CD14-positive monocyte (primary cell): ENCODE measurements around the gene HEYL. TPM values are rescaled to one million over a fixed set of nuclear protein-coding genes. Genes with fewer than 3 reads are reported as not detected.
"Not testable (repeated sequence)": the region's sequence is repeated elsewhere in the genome, so short reads cannot be mapped to it uniquely, and the experiment has no call there.

ENCODE experiments used
- DNase-seq, 3 donors: peaks; one replicate each; pipeline ENCODE4 v3.0.0-alpha.2; 2011 to 2022
- H2AFZ ChIP-seq: 2 replicates; pipeline ENCODE4 v1.6.0; 2012; ENCODE audit warnings: mild to moderate bottlenecking, low read depth, low read length, inconsistent platforms; ENCODE audit not compliant: insufficient read depth, poor library complexity, severe bottlenecking
- H3K27ac ChIP-seq, 2 donors: 1 replicate in 1 of 2; 2 replicates in 1 of 2; pipeline ENCODE4 v1.5.1; 2012 to 2013; ENCODE audit warnings: low read length in 2 of 2, control low read depth in 1 of 2, inconsistent platforms in 1 of 2, low read depth in 1 of 2, mild to moderate bottlenecking in 1 of 2
- H3K27me3 ChIP-seq, 2 donors: one replicate each; pipeline versions ENCODE4 v1.6.0 to v1.6.1; 2011 to 2013; ENCODE audit warnings: low read length in 2 of 2; ENCODE audit not compliant: control insufficient read depth in 2 of 2, insufficient read depth in 2 of 2
- H3K36me3 ChIP-seq, 2 donors: replicated peaks in 1 of 2; 1 replicate in 1 of 2; 2 replicates in 1 of 2; pipeline versions ENCODE4 v1.5.1 to v1.6.1; 2012 to 2013; ENCODE audit warnings: low read length in 2 of 2, control low read depth in 1 of 2, inconsistent platforms in 1 of 2, mild to moderate bottlenecking in 1 of 2; ENCODE audit not compliant: insufficient read depth in 2 of 2, control insufficient read depth in 1 of 2
- H3K4me1 ChIP-seq, 2 donors: 1 replicate in 1 of 2; 2 replicates in 1 of 2; pipeline versions ENCODE4 v1.5.1 to v1.6.1; 2012 to 2013; ENCODE audit warnings: low read length in 2 of 2, control low read depth in 1 of 2, inconsistent platforms in 1 of 2, mild to moderate bottlenecking in 1 of 2, moderate library complexity in 1 of 2; ENCODE audit not compliant: insufficient read depth in 2 of 2, control insufficient read depth in 1 of 2
- H3K4me2 ChIP-seq: replicated peaks from 2 replicates; pipeline ENCODE3; 2012; ENCODE audit warnings: low read length, moderate library complexity, mild to moderate bottlenecking; ENCODE audit not compliant: poor library complexity, severe bottlenecking; ENCODE audit errors: extremely low read depth
- H3K4me3 ChIP-seq, 3 experiments: fragments of 200-600 bp in 1 of 3; sonication (generic) in 1 of 3; replicated peaks in 1 of 3; 1 replicate in 2 of 3; 2 replicates in 1 of 3; pipeline ENCODE4 v1.5.1; 2011 to 2013; ENCODE audit warnings: low read length in 3 of 3, mild to moderate bottlenecking in 3 of 3, control low read depth in 2 of 3, low read depth in 2 of 3, inconsistent platforms in 1 of 3, moderate library complexity in 1 of 3
- H3K79me2 ChIP-seq: 2 replicates; pipeline ENCODE4 v1.6.0; 2012; ENCODE audit warnings: mild to moderate bottlenecking, control low read depth, inconsistent platforms, low read length, moderate library complexity; ENCODE audit not compliant: insufficient read depth
- H3K9ac ChIP-seq: 2 replicates; pipeline ENCODE4 v1.6.0; 2017; ENCODE audit warnings: low read length, mild to moderate bottlenecking; ENCODE audit not compliant: insufficient read depth, poor library complexity, severe bottlenecking
- H3K9me3 ChIP-seq, 2 donors: replicated peaks in 1 of 2; 1 replicate in 1 of 2; 2 replicates in 1 of 2; pipeline versions ENCODE4 v1.5.1 to v1.6.1; 2012 to 2013; ENCODE audit warnings: low read length in 2 of 2, control low read depth in 1 of 2; ENCODE audit not compliant: control insufficient read depth in 1 of 2, insufficient read depth in 1 of 2
- H4K20me1 ChIP-seq: 2 replicates; pipeline ENCODE4 v1.6.0; 2012; ENCODE audit warnings: mild to moderate bottlenecking, low read length, control low read depth, moderate library complexity; ENCODE audit not compliant: insufficient read depth
- H3K27ac Mint-ChIP-seq, 7 donors: one replicate each; pipeline ENCODE4 v1.8.0; 2020; ENCODE audit warnings: mild to moderate bottlenecking in 7 of 7, mixed read lengths in 7 of 7, moderate library complexity in 6 of 7, inconsistent platforms in 2 of 7
- H3K27me3 Mint-ChIP-seq, 3 donors: one replicate each; pipeline ENCODE4 v1.8.0; 2021 to 2022; ENCODE audit warnings: low read depth in 3 of 3, mild to moderate bottlenecking in 3 of 3, mixed read lengths in 3 of 3, moderate library complexity in 3 of 3, inconsistent platforms in 1 of 3
- H3K36me3 Mint-ChIP-seq, 2 donors: one replicate each; pipeline ENCODE4 v1.8.0; 2020; ENCODE audit warnings: mixed read lengths in 2 of 2, inconsistent platforms in 1 of 2, mild to moderate bottlenecking in 1 of 2
- H3K4me1 Mint-ChIP-seq: one replicate; pipeline ENCODE4 v1.8.0; 2020; ENCODE audit warnings: mild to moderate bottlenecking, mixed read lengths
- H3K4me3 Mint-ChIP-seq, 2 donors: one replicate each; pipeline ENCODE4 v1.8.0; 2020; ENCODE audit warnings: mild to moderate bottlenecking in 2 of 2, mixed read lengths in 2 of 2, moderate library complexity in 1 of 2
- H3K9me3 Mint-ChIP-seq, 7 donors: one replicate each; pipeline ENCODE4 v1.8.0; 2020 to 2022; ENCODE audit warnings: mixed read lengths in 7 of 7, mild to moderate bottlenecking in 6 of 7, moderate library complexity in 6 of 7, inconsistent platforms in 2 of 7
- CTCF ChIP-seq: fragments of 200-600 bp; IDR thresholded peaks from one replicate; pipeline ENCODE4 v1.8.0; 2022; ENCODE audit warnings: antibody characterized with exemption, mild to moderate bottlenecking
- WGBS: methylation state at CpG from one replicate; pipeline ENCODE4 v1.1.5; 2013; ENCODE audit warnings: missing lambda C conversion rate; ENCODE audit not compliant: insufficient coverage; 5-methylcytosine and 5-hydroxymethylcytosine counted together
- intact Hi-C, 2 donors: fragments of 100-400 bp; cut with micrococcal nuclease; formaldehyde crosslinking; loops; one replicate each; pipeline versions ENCODE4 v1.15.0 to v1.15.1; 2023
- polyA plus RNA-seq, 3 donors: library from polyadenylated mRNA; depleted of rRNA in 1 of 3; unstranded in 2 of 3; stranded (reverse) in 1 of 3; fragments of 300-500 nt in 2 of 3; fragments of >200 nt in 1 of 3; fragmentation: Illumina TruSeq in 2 of 3; gene quantifications; 1 replicate in 2 of 3; 2 replicates in 1 of 3; pipeline ENCODE4 v1.2.3, GENCODE V29; 2012 to 2021

Gene HEYL
- polyA plus RNA-seq, 3 donors: 0.04 to 0.15 (median 0.15) TPM

DNA sequence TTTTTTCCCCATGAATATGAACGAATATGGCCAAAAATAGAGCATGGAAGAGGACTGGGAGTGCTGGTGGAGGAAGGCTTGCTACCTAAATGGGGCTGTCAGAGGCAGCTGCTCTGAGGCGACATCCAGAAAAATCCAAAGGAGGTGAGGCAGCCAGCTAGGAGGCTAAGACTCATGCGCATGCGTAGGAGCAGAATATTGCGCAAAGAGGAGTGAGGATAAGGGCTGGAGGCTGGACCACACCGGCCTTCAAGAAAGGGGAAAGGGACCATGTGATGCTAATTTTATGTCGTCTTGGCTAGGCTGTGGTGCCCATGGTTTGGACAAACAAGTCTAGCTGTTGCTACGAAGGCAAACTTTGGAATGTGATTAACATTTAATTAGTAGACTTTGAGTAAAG lies 30.5 kb downstream of the HEYL start:
- WGBS: 79% methylated on average over 8 of the region's 8 CpGs

DNA sequence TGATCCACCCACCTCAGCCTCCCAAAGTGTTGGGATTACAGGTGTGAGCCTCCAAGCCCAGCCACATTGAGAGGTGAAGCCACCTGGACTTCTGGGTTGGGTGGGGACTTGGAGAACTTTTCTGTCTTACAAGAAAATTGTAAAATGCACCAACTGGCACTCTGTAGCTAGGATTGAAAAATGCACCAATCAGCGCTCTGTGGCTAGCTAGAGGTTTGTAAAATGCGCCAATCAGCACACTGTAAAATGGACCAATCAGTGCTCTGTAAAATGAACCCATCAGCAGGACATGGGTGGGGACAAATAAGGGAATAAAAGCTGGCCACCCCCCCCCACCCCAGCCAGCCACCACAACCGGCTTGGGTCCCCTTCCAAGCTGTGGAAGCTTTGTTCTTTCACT lies 35.8 kb downstream of the HEYL start:
- H3K27me3 Mint-ChIP-seq, H3K27ac ChIP-seq, H2AFZ ChIP-seq, H3K36me3 ChIP-seq, H3K9ac ChIP-seq, H3K4me1 ChIP-seq, H3K9me3 ChIP-seq, H3K27me3 ChIP-seq, H3K36me3 Mint-ChIP-seq, H3K4me1 Mint-ChIP-seq, H3K4me3 ChIP-seq, DNase-seq, H3K27ac Mint-ChIP-seq, H3K9me3 Mint-ChIP-seq, intact Hi-C loops, H3K4me2 ChIP-seq, H4K20me1 ChIP-seq, H3K79me2 ChIP-seq, H3K4me3 Mint-ChIP-seq: not testable (repeated sequence)
- no CpG with 5 or more reads among the region's 3 CpGs for WGBS

More for the DNA sequence above, 30.5 kb downstream of the HEYL start:
- H3K36me3 Mint-ChIP-seq: no peaks in the 10 kb centered on the region
- Histone ChIP-seq H3K4me2 (no peak overlapping the region), H2AFZ (peak overlapping the region; percentile 63), H3K4me1 (peaks cover 0 to 4% of the 10 kb centered on the region in 2 donors), H3K9ac (no peak overlapping the region), H3K27ac (no peak overlapping the region), H3K4me3 (no peak overlapping the region), H3K27me3 (no peaks in the 10 kb centered on the region), H4K20me1 (no peaks in the 10 kb centered on the region), H3K9me3 (no peaks in the 10 kb centered on the region), H3K79me2 (no peaks in the 10 kb centered on the region), H3K36me3 (no peaks in the 10 kb centered on the region)
- no peaks in the 10 kb centered on the region for H3K9me3 Mint-ChIP-seq
- peaks cover 2 to 8% (median 4%) of the 10 kb centered on the region in 3 donors for H3K27me3 Mint-ChIP-seq
- DNase-seq: no peak
- intact Hi-C loops: no loop called here
- no peak for TF ChIP-seq CTCF
- peaks cover 8% of the 10 kb centered on the region for H3K4me1 Mint-ChIP-seq
- no peak overlapping the region for H3K27ac Mint-ChIP-seq
- no peak overlapping the region for H3K4me3 Mint-ChIP-seq

- H3K36me3 Mint-ChIP-seq, DNase-seq, H3K4me3 ChIP-seq, H3K9me3 ChIP-seq, H3K4me1 Mint-ChIP-seq, H3K27ac ChIP-seq, H3K27me3 ChIP-seq, H4K20me1 ChIP-seq, H3K4me1 ChIP-seq, H3K4me2 ChIP-seq, H3K4me3 Mint-ChIP-seq, H3K9me3 Mint-ChIP-seq, H3K79me2 ChIP-seq, H2AFZ ChIP-seq, H3K27me3 Mint-ChIP-seq, H3K9ac ChIP-seq, intact Hi-C loops, H3K36me3 ChIP-seq: not testable (repeated sequence)
- peak overlapping the region in 1 of 7 donors; percentile 19 for H3K27ac Mint-ChIP-seq
- WGBS: 89% methylated on average over 2 of the region's 8 CpGs
Observed at GRCh38 chr1:39601667-39602255, 37.7 kb downstream of the HEYL start.
